SKM-1 treated with dmso at 0.1 percent for 144 hours (cell line): ENCODE measurements around the gene ABTB2.
"Not testable (repeated sequence)": the region's sequence is repeated elsewhere in the genome, so short reads cannot be mapped to it uniquely, and the experiment has no call there.

ENCODE experiments used
- DNase-seq: peaks from one replicate; lab custom pipeline; 2025; ENCODE audit not compliant: unreplicated experiment; lab: John Stamatoyannopoulos, UW

ABTB2 gene

DNA sequence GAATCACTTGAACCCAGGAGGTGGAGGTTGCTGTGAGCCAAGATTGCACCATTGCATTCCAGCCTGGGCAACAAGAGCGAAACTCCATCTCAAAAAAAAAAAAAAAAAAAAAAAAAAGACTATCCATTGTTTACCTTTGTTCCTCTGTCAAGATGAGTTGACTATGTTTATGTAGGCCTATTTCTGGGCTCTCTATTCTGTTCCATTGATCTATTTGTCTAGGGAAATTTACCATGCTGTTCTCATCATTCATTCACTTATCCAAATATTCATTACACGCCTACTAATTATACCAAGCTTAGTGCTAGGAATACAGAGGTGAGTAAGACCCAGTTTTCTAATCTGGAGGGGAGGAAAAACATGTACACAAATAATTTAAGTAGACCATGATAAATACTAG, 139.1 kb downstream of the ABTB2 start:
- DNase-seq = not testable (repeated sequence)

DNA sequence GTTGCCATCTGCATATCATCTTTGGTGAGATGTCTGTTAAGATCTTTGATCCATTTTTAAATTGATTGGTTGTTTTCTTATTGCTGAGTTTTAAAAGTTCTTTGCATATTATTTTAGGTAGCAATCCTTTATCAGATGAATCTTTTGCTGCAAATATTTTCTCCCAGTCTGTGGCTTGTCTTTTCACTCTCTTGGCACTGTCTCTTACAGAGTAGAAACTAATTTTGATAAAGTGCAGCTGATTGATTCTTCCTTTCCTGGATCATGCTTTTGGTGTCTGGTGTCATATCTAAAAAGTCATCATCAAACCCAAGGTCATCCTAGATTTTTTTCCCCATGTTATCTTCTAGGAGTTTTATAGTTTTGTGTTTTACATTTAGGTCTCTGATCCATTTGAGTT, 139.7 kb downstream of the ABTB2 start:
- no peak for DNase-seq

DNA sequence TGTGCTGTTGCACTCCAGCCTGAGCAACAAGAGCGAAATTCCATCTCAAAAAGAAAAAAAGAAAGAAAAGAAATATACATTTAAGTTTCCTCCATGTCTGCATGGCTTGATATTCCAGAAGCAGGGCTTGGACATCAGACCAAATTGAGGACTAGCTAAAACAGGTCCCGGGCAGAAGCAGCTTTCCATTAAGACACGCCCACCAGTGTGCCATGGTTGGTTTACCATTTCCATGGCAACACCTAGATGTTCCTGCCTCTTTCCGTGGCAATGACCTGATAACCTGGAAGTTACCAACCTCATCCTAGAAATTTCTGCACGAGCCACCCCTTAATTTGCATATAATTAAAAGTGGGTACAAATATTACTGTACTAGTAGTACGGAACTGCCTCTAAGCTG, 141.1 kb downstream of the ABTB2 start:
- DNase-seq = no peak

DNA sequence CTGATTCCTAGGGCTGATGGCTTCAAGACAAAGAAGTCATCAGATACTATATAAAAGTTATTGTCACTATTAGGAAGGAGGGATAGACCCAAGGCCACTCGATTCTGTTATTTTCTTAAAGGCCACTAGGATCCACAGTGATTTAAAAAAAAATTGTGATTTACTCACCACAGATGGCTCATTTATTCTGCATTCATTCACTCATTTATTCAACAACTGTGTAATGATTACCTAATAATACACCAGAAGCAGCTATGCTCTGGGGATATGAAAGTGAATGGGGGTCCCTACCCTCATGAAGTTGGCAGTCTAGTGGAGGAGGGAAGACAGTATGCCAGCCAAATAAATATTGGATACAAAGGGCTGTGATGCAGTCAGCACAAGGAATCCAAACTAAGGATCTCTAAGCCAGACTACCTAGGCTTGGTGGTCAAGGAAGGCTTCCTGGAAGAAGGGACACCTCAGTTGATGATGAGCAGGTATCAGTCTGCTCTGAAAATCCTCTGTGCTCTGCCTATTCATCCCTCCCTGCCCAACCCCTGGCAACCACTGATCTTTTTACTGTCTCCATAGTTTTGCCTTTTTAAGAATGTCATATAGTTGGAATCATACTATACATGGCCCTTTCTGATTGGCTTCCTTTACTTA, 141.9 kb downstream of the ABTB2 start:
- no peak for DNase-seq

DNA sequence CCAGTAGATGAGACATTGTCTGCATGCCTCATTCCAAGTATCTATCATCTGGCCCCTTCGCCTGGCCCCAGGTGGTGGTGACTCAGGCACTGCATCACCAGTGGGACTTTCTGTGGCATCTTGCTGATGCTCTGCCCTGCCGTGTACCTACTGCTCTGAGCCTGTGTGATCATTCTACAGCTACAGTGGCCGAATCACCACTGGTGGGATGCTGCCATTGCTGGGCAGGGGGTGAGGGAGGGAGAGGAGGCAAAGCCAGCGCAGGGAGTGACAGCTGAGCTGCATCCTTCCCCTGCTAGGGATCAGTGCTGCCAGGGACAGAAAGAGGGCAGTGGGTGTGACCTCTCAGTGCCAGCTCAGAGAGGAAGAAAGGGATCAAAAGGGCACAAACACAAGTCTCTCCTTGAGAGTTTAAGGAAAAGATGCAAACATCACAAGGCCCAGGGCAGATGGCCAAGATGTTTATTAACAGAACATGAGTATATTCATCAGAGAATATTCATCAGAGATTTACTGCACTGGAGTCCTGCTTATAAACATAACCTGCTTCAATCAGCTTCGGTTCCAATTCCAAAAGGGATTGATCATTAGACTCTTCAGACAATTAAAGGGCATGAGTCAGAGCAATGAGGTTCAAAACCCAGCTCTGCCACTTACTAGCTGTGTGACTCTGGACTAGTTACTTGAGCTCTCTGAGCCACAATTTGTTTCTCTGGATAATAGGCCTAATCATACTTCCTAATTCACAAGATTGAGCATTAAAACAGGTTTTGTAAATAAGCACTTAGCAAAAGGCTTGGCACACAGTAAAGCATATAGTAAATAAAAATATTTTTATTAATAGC, 142.6 kb downstream of the ABTB2 start:
- DNase-seq = no peak

DNA sequence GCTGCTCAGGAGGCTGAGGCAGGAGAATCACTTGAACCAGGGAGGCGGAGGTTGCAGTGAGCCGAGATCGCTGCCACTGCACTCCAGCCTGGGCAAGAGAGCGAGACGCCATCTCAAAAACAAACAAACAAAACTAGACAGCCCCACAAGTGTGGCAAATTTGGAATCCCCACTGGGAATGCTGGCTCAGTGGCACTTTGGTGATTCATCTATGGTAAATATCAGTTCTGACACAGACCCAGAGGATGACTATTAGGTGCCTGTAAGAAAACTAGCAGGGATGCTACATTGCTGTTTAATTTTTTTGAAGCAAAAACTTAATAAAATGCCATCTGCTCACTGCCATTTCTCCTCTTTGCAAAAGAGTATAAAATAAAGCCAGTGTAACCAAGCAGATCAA, 144.4 kb downstream of the ABTB2 start:
- DNase-seq = no peak

DNA sequence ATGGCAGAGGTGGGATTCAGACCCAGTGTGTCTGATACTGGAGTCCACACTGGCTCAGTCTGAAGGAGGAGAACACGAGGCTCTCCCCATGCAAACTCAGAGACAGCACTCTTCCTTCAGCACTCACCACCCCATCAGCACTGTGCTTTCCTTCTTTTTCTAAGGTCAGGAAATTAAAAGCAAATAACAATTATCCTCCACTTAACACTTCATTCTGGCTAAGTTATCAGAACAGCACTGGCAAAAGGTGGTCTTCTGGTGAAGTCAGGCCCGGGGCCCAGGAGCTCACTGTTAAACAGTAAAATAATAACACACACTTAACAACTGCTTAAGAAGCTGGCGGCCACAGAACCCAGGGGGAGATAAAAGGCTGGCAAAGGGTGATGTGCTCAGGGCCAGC, 145.2 kb downstream of the ABTB2 start:
- no peak for DNase-seq

DNA sequence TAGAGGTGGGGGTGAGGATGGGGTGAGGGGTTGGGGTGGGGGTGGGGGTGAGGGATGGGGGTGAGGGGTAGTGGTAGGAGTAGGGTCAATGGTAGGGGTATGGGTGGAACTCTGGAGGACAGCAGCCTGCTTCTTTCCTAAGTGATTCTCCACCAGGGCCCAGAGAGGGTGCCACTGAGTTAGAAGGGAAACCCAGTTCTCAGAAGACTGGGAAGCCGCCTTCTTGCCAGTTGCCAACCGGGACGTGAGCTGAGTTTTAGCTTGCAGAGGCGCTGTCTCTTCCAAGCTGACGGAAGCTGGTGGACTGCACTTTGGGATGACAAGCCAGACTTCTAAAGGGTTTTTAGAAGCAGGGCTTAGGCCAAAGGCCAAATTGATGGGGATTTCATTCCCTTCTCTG, 148.0 kb downstream of the ABTB2 start:
- no peak for DNase-seq

DNA sequence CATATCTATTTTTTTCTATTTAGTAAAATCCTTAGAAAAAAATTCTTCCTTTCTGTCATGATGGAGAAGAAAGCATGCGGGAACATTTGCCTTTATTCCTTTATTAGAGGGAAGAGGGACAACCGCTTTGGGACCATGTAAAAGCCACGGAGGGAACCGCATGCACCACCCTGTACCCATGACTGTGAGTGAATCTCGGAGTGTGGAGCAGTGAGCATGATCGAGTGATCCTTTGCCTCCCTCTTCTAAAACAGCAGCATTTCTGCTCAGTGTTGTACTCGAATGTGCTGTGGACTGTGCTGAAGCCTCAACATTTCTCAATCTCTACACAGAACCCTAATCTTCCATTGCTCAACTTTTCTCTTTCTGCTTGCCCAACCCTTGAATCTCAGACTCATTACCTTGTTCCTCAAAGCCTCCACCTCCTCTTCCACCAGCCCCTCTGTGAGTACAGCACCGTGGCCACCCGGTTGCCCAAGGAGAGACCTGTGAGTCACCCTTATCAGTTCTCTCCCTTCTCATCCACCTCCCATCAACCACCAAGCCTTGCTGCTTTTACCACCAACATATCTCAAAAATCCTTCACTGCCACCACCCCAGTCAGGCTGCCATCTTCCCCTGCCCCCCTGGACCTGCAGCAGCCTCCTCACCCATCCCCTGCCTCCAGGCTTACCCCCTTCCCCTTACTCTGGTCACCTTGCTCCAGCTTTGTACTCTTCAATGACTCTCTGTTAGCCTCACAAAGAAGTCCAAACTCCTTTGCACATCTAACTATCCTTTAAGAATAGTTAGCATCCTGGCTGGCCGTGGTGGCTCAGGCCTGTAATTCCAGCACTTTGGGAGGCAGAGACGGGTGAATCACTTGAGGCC, 149.3 kb downstream of the ABTB2 start:
- DNase-seq = peak; percentile 99

DNA sequence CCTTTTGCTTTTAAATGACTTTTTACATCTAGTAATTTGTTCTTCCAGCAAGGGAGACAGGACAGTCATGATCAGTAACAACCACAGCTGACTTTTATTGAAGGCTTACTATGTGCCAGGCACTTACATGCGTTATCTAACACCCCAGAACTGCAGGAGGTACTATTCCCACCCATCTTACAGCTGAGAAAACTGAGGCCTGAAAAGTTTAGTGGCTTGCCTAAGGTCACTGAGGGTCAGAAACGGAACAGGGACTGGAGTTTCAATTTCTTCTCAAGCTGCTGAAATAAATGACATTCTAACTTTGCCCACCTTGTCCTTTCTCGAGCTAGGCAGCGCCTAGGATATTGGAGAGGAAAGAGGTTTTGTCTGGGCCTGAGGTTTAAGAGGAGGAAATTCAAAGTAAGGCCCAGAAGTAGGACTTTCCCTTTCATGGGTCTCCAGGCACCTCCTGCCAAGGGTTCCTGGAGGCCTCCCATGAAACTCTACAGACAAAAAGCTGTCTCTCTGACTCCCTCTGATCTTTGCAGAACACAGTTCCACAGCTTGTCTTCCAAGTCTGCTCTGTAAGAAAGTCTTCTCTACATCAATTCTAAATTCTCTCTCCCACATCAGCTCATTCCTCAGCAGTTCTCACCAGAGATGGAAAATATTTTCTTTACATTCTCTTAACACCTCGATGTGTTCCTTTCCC, 150.2 kb downstream of the ABTB2 start:
- DNase-seq = no peak

DNA sequence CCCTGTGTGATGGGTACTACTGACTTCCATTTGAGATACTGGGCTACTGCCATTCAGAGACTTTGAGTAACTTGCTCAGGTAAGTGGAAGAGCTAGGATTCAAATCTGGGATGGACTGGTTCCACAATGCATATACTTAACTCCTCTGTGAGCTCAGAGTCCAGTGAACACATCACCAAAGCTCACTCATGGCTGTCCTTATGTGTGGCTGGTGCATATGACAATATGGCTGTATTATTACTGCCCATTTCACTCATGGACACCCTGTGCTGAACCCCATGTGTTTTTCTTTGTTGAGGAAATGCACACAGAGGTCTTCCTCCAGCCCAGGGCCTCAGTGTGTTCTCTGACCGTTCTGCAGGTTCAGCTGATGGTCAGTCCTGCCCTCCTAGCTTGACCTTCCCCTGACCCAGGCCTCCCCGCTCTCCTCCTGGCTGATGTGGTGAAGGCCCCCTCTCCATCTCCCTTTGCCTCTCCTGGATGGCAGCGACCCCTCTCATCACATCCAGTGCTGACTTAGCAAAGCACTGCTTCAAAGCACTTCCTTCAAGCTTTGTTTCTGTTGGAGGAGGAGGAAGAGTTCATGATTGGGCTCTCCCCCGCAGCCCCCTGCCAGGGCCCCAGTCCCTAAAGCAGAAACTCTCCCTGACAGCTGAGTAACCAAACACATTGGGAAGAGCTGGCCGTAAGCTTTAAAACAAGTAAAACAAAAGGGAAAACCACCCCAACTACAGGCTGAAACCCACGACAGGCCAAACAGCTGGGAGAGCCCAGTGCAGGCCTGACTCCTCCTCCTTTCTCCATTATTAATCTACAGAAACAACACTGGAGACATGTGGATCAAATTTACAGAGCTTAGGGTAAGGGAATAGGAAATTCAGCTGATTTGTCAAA, 151.2 kb downstream of the ABTB2 start:
- peak; percentile 36 for DNase-seq

DNA sequence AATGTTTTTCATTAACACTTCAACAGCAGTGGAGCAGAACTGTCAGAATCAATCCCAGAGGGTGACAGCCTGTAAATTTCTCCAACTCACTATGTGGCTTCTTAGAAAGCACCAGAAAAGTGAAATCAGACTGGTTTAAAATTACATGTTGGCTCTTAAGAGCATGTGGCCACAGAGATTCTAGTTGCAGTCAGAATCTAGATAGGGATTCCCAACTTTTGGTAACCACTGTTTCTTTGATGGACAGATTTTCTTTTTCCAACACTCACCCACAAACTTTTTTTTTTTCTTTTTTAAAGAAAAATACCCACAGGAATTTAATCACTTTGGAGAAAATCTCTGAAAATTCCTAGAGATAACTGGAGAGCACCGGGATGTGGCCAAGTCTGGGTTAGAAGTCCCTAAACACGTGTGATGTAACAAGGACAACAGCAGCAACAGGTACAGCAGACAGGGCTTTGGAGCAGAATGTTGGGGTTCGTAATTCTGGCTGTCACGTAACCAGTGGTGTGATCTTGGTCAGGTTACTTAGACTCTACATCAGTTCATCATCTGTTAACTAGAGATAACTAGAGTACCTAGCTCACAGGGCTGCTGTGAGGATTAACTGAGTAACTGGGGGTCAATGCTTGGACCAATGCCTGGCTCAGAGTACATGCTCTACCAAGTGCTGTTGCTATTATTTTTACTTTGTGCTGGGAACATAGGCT, 152.3 kb downstream of the ABTB2 start:
- no peak for DNase-seq

DNA sequence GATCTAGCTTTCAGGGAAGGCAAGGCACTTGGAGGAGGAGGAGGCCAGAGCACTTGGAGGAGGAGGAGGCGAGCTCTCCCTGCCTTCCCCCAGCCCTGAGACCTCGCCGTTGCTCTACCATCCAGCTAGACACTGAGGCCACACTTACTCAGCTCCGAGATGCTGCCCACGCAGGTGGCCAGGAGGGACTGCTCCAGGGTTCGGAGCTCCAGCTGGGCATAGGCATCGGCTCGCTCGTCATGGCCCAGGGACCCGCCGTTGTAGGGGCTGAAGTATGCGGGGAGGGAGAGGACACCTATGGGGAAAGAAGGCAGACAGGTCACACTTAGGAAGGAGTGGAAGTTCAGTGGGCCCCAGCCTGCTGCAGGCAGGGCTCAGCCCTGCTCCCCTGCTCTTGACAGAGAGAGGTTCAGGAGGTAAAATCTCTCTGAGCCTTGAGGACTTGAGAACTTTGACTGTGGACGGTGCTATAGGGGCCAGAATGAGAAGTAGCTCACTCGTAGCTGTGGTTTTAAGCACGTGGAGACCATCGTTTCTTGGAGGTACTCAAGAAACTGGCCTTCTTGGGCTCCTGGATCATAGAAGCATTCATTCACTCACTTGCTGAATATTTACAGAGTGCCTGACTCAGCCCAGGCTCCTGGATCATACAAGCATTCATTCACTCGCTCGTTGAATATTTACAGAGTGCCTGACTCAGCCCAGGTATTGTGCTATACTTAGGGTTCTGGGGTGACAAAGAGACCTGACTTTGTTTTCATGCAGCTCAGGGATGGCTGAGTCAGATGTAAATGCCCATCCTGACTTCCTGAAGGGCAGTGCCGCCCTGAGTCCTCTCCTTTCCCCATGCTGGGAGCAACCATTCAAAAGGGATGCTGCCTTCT, 153.2 kb downstream of the ABTB2 start:
- no peak for DNase-seq

DNA sequence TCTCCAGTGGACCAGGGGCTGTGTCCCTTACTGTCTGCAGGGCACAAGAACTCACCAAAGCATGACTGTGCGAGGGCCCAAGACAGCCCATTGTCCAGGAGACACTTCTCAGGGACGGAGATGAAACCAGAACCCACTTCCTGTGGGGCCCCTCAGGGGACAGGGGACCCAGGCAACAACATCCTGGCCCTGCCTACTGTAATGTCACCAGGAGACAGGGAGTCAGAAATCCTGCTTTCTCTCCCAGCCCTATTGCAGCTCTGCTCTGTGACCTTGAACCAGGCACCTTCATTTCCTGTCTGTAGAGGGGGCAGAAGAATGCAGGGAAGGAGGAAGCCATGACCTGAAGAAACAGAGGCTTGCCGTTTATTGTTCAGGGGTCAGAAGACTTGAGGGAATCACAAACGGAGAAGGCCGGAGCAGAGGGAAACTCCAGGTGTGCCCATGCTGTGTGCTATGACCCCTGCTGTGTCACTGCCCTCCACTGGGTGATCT, 154.4 kb downstream of the ABTB2 start:
- DNase-seq = no peak

DNA sequence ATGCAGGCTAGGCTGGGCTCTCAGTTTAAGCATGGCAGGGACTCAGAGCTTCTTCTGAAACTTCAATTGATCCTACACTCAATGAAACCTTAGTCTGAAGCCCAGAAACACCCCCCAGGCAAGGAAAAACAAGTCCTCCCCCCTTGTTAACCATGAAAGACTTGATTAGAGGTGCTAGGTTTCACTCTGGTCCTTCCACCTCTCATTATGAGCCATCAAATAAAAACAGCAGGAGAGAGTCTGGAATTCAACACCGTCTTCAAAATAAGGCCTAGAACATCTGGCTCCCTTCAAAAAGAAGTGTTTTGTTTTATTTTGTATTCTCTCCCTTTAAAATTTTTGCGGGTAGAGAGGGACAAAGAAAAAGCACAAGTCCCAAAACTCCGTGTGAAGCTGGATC, 156.7 kb downstream of the ABTB2 start:
- DNase-seq = no peak

DNA sequence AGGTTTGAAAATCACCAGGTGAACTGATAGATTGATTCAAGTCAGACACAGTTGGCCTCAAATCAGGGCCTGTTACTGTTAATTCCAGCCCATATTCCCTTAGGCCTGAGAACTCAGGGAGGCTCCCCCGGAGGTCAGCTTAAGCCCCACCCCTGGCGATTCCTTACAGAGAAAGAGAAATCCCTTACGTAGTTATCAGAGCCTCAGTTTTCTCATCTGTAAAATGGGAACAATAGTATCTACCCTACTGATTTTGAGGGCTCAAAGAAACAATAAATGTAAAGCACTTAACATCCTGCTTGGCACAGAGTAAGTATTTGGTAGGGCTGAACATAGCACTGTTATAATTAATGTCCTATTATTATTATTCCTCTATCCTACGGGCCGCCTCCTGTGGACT, 158.3 kb downstream of the ABTB2 start:
- DNase-seq = no peak

DNA sequence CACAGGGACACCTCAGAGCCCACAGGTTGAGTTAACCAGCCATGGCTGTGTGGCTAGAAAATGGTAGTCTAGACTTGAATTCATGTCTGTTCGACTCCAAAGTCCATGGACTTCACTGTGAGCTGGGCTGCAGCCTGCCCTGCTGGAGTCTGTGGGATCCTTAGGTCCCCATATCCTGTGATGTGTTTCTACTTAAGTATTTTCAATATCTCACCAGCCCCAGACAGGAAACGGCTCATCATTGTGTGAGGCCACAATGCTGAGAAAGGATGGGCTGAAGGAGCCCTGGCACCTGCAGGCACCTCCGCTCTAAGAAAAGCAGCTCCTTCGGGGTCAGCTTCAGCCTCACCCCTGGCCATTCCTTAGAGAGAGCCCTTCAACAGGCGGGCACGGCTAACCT, 159.3 kb downstream of the ABTB2 start:
- DNase-seq = no peak

DNA sequence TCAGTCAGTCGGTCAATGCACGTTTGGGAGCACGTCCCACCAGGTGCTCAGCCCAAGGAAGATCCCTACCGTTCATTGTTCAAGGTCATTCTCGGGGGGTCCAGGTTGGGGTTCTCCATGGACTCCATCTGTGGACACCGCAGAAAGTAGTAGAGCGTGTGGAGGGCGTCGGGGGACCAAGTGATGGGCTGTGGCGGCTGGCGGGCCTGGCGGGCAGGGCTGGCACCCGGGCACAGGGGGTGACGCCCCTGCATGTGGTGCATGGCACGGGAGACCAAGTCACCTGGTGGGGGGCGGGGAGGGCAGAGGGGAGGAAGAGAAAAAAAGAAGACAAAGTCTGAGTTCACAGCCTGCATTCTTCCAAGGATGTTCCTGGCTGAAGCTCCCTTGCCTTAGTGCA, 160.6 kb downstream of the ABTB2 start:
- DNase-seq = no peak
